HG02840 (cell line): Measurements from ENCODE around the gene ZEB1.
"Not testable (repeated sequence)": the region's sequence is repeated elsewhere in the genome, so short reads cannot be mapped to it uniquely, and the experiment has no call there.

Source experiments
- ATAC-seq: cut with Tn5 transposase; IDR thresholded peaks from one replicate; pipeline ENCODE4 v1.9.1; 2021; ENCODE audit warnings: mild to moderate bottlenecking, moderate library complexity, moderate number of reproducible peaks; ENCODE audit not compliant: unreplicated experiment, low FRiP score

Gene ZEB1

DNA sequence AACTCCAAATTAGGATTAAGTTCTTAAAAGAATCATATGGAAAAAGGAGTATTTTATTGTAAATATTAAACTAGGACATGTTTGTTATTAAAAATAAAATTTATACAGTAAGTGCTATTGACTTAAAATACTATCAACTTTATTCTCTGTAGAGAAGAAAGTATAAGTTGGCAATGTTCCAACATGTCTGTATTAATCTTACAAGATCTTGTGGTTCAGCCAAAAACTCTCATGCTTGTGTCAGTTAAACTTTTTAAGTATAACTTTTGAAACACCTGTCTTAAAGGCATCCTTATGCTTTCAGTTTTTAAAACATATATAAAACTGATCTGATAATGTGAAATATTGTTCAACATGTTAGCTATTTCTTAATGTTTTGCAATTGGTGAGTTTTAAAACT lies 160.7 kb downstream of the ZEB1 start:
- no peak for ATAC-seq

DNA sequence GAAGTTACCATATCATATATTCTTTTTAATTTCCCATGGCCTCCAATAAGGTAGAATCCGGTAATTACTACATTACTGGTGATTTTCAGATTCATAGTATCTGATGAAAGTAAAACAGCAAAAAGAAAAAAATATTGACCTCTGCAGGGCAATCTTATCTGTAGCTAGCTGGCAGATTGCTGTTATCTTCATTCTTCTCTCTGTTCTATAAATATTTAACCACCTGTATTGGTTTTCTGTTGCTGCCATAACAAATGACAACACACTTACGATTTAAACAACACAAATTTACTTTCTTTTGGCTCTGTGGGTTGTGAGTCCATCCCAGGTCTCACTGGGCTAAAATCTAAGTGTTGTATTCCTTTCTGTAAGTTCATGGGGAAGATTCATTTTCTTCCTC lies 164.5 kb downstream of the ZEB1 start:
- no peak for ATAC-seq

DNA sequence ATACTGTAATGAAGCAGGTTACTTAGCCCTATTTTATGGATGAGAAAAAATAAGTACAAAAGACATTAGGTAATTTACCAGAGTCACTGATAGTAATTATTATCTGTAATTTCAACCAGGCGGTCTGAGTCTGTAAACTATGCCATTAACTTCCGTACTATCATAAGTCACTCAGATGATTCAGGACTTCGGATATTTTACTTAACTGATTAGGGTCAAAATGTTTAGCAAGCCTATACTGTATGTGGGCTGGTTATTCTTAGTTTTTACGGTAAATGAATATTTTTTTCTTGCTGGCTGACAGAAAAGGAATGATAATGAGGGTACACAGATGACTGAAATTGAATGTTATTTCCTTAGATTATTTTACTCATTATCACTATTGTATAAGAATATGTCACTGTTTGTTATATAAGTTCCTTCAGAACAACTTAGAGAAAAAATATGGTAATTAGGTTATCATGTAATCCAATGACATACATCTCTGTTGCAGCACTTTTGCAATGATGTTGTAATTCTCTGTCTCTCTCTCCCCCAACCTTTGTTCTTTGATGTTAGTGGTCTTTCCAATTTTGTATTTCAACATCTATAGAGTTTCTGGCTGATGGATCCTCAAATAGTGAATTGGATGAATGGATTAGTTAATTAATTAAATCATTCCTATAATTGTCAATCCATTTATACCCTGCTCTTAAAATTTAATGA lies 165.6 kb downstream of the ZEB1 start:
- ATAC-seq, result no peak

- ATAC-seq, result no peak
These were observed 172.0 kb downstream of the ZEB1 start for GRCh38 chr10:31490858-31491504.

- ATAC-seq, result no peak
These were observed 188.4 kb downstream of the ZEB1 start for GRCh38 chr10:31507427-31507826.

DNA sequence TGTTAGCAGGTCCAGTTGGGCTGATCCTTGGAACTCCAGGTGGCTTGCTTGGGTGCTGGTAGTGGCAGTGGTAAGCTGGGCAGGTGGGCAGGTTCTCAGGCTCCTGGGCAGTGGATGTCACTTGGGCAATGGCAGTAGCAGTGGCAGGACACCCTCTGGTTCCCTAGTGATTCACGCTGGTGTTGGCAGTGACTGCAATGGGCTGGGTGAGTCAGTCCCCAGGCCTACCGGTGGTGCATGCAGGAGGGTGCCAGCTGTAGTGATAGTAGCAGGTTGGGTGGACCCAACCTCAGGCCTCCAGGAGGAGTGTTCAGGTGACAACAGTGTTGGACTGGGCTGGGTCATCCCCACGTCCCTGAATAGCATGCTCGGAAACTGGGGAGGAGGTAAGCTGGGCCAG lies 189.2 kb downstream of the ZEB1 start:
- ATAC-seq, result no peak

GRCh38 chr10:31508882-31509281 lies 189.9 kb downstream of the ZEB1 start:
- no peak for ATAC-seq

- ATAC-seq, result no peak
These were observed 191.0 kb downstream of the ZEB1 start for GRCh38 chr10:31509989-31510388.

GRCh38 chr10:31515116-31515515 lies 196.1 kb downstream of the ZEB1 start:
- ATAC-seq, result no peak

GRCh38 chr10:31515819-31516402 lies 196.9 kb downstream of the ZEB1 start:
- no peak for ATAC-seq

- ATAC-seq, result no peak
These were observed 202.2 kb downstream of the ZEB1 start for GRCh38 chr10:31520986-31521831.

- no peak for ATAC-seq
These were observed 203.8 kb downstream of the ZEB1 start for GRCh38 chr10:31522820-31523219.

GRCh38 chr10:31524460-31524859 lies 205.4 kb downstream of the ZEB1 start:
- ATAC-seq, result no peak

DNA sequence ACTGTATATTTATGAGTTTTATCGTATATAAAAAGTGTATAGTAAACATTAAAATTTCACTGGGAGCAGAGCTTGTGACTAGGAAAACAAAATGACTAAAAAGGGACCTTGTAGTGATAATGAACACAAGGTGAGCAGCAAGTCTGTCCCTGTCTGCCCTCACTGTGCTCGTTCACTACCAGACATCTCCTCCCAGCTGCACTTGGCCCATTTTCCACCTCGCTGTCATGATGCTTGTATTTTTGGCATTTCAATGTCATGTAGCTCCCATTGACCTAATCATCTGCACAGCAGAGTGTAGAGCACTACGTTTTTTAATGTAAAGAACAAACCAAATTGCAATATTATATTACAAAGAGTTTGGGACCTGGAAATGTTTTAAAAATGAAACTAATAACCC lies 207.2 kb downstream of the ZEB1 start:
- no peak for ATAC-seq

DNA sequence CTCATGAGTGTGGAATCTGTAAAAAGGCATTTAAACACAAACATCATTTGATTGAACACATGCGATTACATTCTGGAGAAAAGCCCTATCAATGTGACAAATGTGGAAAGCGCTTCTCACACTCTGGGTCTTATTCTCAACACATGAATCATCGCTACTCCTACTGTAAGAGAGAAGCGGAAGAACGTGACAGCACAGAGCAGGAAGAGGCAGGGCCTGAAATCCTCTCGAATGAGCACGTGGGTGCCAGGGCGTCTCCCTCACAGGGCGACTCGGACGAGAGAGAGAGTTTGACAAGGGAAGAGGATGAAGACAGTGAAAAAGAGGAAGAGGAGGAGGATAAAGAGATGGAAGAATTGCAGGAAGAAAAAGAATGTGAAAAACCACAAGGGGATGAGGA lies 207.7 kb downstream of the ZEB1 start:
- no peak for ATAC-seq

DNA sequence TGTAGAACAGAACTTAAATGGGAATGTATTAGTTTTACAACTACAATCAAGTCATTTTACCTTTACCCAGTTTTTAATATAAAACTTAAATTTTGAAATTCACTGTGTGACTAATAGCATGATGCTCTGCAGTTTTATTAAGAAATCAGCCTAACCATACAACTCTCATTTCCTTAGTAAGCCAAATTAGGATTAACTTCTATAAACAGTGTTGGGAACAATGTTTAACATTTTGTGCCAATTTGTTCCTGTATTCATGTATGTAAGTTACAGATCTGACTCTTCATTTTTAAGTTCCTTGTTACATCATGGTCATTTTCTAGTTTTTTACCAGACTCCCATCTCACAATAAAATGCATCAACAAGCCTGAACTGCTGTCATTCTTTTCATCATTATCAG lies 209.8 kb downstream of the ZEB1 start:
- no peak for ATAC-seq

DNA sequence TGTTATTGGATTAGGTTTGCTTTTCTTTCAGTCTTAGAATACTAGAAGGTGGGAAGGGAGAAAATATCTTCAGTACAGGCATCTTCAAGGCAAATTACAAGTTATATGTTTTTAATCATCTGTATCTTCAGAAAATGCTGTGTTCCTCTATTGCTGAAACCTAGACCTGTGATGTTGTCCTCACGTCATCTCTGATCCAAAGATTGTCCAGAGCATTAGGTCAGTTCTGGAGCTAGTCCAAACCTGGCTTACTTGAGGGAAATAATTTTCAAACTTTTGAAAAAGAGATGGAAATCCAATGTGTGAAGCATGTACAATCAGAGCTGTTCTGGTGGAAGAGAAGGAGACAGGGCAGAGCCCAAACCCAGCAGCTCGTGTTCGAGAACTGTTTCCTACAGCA lies 217.3 kb downstream of the ZEB1 start:
- no peak for ATAC-seq

DNA sequence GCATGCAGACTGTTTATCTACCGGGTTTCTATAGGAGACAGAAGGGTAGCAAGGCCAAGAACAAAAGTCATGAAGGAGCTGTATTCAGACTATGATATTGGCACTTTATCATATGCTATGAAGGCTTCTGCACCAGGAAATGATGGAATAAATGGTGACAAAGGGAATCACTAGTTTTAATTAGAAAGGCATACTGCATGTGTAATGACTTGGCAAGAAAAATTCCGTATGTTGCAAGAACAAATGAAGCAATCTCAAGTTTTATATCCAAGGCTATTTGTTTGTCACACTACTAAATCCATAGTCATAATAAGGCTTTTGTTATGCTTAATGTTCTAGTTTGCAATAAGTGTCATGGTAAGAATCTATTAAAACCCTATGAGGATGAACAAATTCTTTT lies 230.9 kb downstream of the ZEB1 start:
- no peak for ATAC-seq

- no peak for ATAC-seq
These were observed 235.5 kb downstream of the ZEB1 start for GRCh38 chr10:31554556-31554955.

DNA sequence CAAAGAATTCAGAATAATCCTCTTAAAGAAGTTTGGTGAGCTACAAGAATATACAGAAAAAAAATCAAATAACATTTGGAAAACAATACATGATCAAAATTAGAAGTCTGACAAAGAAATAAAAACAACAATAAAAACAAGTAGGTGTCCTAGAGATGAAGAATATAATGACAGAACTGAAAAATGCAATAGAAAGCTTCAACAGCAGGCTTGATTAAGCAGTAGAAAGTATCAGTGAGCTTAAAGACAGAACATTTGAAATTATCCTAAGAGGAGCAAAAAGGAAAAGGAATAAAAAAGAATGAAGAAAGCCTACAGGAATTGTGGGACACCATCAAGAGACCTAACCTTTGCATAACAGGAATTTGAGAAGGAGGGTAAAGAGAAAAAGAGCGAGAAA lies 238.8 kb downstream of the ZEB1 start:
- no peak for ATAC-seq

DNA sequence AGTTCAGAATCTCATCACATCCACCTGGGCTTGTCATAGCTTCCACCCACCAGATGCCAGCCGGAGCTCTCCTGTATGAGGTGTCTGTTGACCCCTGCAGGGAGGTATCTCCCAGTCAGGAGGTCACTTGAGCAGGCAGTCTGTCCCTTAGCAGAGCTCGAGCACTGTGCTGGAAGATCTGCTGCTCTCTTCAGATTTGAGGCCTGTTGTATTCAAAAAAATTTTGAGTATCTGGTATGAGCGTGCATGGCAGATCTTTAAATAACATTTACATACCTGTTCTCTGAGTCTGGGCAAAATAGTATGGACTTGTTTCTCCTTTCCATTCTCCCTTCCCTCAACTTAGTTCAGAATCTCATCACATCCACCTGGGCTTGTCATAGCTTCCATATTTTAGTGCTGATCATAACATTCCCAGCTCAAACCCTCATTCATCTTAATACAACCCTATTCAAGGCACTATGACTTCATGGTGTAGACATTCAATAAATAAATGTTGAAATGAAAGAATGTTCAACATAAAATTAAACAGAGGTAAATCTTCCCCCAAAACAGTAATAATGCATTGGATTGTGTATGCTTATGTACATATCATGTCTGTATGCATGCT lies 249.3 kb downstream of the ZEB1 start:
- ATAC-seq, result not testable (repeated sequence)
